ACHN (cell line): Measurements from ENCODE around the gene BUD13.

Experiments used
- DNase-seq: peaks from one replicate; pipeline ENCODE4 v3.0.0-alpha.2; 2015
- in situ Hi-C: cut with HindIII; loops from 2 replicates; pipeline ENCODE4 v1.10.0; 2017; ENCODE audit warnings: low sequenced_read_pairs, low pct_ligation_motif_present, low pct_unique_long_range_greater_than_20kb

Gene BUD13

GRCh38 chr11:116794851-116795250, 22.1 kb upstream of the BUD13 start:
- in situ Hi-C loops, result no loop called here
- no peak for DNase-seq

- peak; percentile 16 for DNase-seq
- in situ Hi-C loops, result no loop called here
Measured at GRCh38 chr11:116793772-116794097, 20.9 kb upstream of the BUD13 start.

- DNase-seq, result peak; percentile 67
- in situ Hi-C loops, result no loop called here
Measured at GRCh38 chr11:116792869-116793771, 20.3 kb upstream of the BUD13 start.

GRCh38 chr11:116792144-116792868, 19.5 kb upstream of the BUD13 start:
- DNase-seq, result no peak
- in situ Hi-C loops, result no loop called here

GRCh38 chr11:116791813-116792143, 19.0 kb upstream of the BUD13 start, which contains the start of gene APOA5:
Gene APOA5 (minus strand): TSS chr11:116791879. CDS start chr11:116791860, 19 bp downstream.
- no peak for DNase-seq
- in situ Hi-C loops, result no loop called here

GRCh38 chr11:116791002-116791812, 18.4 kb upstream of the BUD13 start:
- DNase-seq, result peak; percentile 53
- in situ Hi-C loops, result no loop called here

- no peak for DNase-seq
- in situ Hi-C loops, result no loop called here
Measured at GRCh38 chr11:116790167-116791001, 17.6 kb upstream of the BUD13 start.

- no peak for DNase-seq
- in situ Hi-C loops, result no loop called here
Measured at GRCh38 chr11:116788975-116789374, 16.2 kb upstream of the BUD13 start.

GRCh38 chr11:116788534-116788933, 15.7 kb upstream of the BUD13 start:
- in situ Hi-C loops, result no loop called here
- DNase-seq, result no peak

- in situ Hi-C loops, result no loop called here
- peak; percentile 59 for DNase-seq
Measured at GRCh38 chr11:116787786-116788486, 15.1 kb upstream of the BUD13 start, which contains the start of gene ZPR1. Gene ZPR1 (minus strand): TSS chr11:116788023. CDS start chr11:116787990, 33 bp downstream.

GRCh38 chr11:116787436-116787785, 14.6 kb upstream of the BUD13 start:
- DNase-seq, result no peak
- in situ Hi-C loops, result no loop called here

GRCh38 chr11:116786966-116787365, 14.2 kb upstream of the BUD13 start:
- DNase-seq, result no peak
- in situ Hi-C loops, result no loop called here

GRCh38 chr11:116786326-116786725, 13.5 kb upstream of the BUD13 start:
- DNase-seq, result no peak
- in situ Hi-C loops, result no loop called here

GRCh38 chr11:116782728-116783127, 9.9 kb upstream of the BUD13 start:
- in situ Hi-C loops, result no loop called here
- no peak for DNase-seq

GRCh38 chr11:116778556-116778955, 5.8 kb upstream of the BUD13 start:
- DNase-seq, result no peak
- in situ Hi-C loops, result no loop called here

- no peak for DNase-seq
- in situ Hi-C loops, result no loop called here
Measured at GRCh38 chr11:116777056-116777455, 4.3 kb upstream of the BUD13 start.

GRCh38 chr11:116776522-116776984, 3.8 kb upstream of the BUD13 start:
- DNase-seq, result no peak
- in situ Hi-C loops, result no loop called here

GRCh38 chr11:116775975-116776374, 3.2 kb upstream of the BUD13 start:
- in situ Hi-C loops, result no loop called here
- no peak for DNase-seq
